Hepatocyte (in vitro differentiated cells): ENCODE measurements around the gene LGALS3BP.

Source experiments
- CTCF ChIP-seq: fragments of 200-600 bp; sonication (generic); IDR thresholded peaks from 2 replicates; pipeline ENCODE4 v1.5.1; 2016; ENCODE audit warnings: antibody characterized with exemption, mild to moderate bottlenecking; ENCODE audit not compliant: poor library complexity
- EZH2 ChIP-seq: fragments of 200-600 bp; sonication (generic); IDR thresholded peaks from 2 replicates; pipeline ENCODE4 v1.6.1; 2016; ENCODE audit warnings: antibody characterized with exemption, mild to moderate bottlenecking, borderline replicate concordance
- EZH2phosphoT487 ChIP-seq: fragments of 200-600 bp; sonication (generic); IDR thresholded peaks from one replicate; pipeline ENCODE4 v1.6.1; 2018; ENCODE audit warnings: antibody characterized with exemption, mild to moderate bottlenecking, low read depth, moderate library complexity; ENCODE audit not compliant: unreplicated experiment, severe bottlenecking

GRCh38 chr17:79006046-79006445 lies 26.3 kb upstream of the LGALS3BP start:
- TF ChIP-seq EZH2 (no peak), CTCF (no peak), EZH2phosphoT487 (no peak)
